Endothelial cell of umbilical vein (primary cell): ENCODE results near the gene PXMP4. TPM values are rescaled to one million over a fixed set of nuclear protein-coding genes. Genes with fewer than 3 reads are reported as not detected.

Experiments
- BruUV-seq: library from RNA; stranded (reverse); fragments of 400-500 nt; replicated peaks from 2 replicates; lab custom pipeline; 2021; lab: Mats Ljungman, UMichigan
- CTCF ChIA-PET: fragments of 300-600, 350-600 bp; sonication (Branson Sonifier 250); formaldehyde crosslinking; loops from one replicate; lab custom pipeline; 2021; ENCODE audit warnings: antibody characterized with exemption, inconsistent platforms; lab: Charles Lee
- POLR2A ChIA-PET: fragments of 300-600, 350-600 bp; sonication (Branson Sonifier 250); formaldehyde crosslinking; loops from one replicate; lab custom pipeline; 2021; ENCODE audit warnings: antibody characterized with exemption, inconsistent platforms; lab: Charles Lee
- DNase-seq: peaks from one replicate; pipeline ENCODE4 v3.0.0-alpha.2; 2011; ENCODE audit warnings: low read depth, low spot score
- FAIRE-seq: peaks from 2 replicates; lab custom pipeline; 2011; peaks lifted over from hg19 to GRCh38; lab: Jason Lieb, UNC
- H2AFZ ChIP-seq: 2 replicates; pipeline ENCODE4 v1.6.0; 2012; ENCODE audit warnings: low read depth, low read length, control low read depth, inconsistent platforms
- H3K27ac ChIP-seq: 2 replicates; pipeline ENCODE4 v1.5.1; 2011; ENCODE audit warnings: low read depth, mild to moderate bottlenecking, control low read depth, low read length, moderate library complexity; ENCODE audit not compliant: insufficient read depth
- H3K27me3 ChIP-seq, 2 experiments: 2 replicates each; pipeline versions ENCODE4 v1.6.0 to v1.6.1; 2011; ENCODE audit warnings: low read length in 2 of 2, mixed read lengths in 1 of 2; ENCODE audit not compliant: control insufficient read depth in 2 of 2, insufficient read depth in 2 of 2
- H3K36me3 ChIP-seq, 2 experiments: 2 replicates in 1 of 2; 3 replicates in 1 of 2; pipeline ENCODE4 v1.5.1; 2011; ENCODE audit warnings: low read length in 2 of 2, mild to moderate bottlenecking in 1 of 2, moderate library complexity in 1 of 2; ENCODE audit not compliant: control insufficient read depth in 2 of 2, insufficient read depth in 2 of 2; ENCODE audit errors: extremely low read depth in 1 of 2
- H3K4me1 ChIP-seq: 3 replicates; pipeline ENCODE4 v1.5.1; 2011; ENCODE audit warnings: mild to moderate bottlenecking, low read length; ENCODE audit not compliant: control insufficient read depth, insufficient read depth; ENCODE audit errors: extremely low read depth
- H3K4me2 ChIP-seq: 2 replicates; pipeline ENCODE4 v1.6.1; 2011; ENCODE audit warnings: low read length, control low read depth, mixed read lengths; ENCODE audit not compliant: insufficient read depth
- H3K4me3 ChIP-seq, 3 experiments: fragments of 200-600 bp in 1 of 3; sonication (generic), shearing (Covaris generic) in 1 of 3; replicated peaks in 1 of 3; 2 replicates each; pipeline ENCODE4 v1.5.1; 2011 to 2016; ENCODE audit warnings: control low read depth in 3 of 3, low read length in 3 of 3, mild to moderate bottlenecking in 2 of 3, inconsistent platforms in 1 of 3, low read depth in 1 of 3, moderate library complexity in 1 of 3; ENCODE audit not compliant: insufficient read depth in 1 of 3
- H3K79me2 ChIP-seq: 2 replicates; pipeline ENCODE4 v1.6.0; 2012; ENCODE audit warnings: low read length, inconsistent platforms; ENCODE audit not compliant: control insufficient read depth, insufficient read depth
- H3K9ac ChIP-seq: replicated peaks from 2 replicates; pipeline ENCODE3; 2011; ENCODE audit warnings: low read length, control low read depth; ENCODE audit not compliant: insufficient read depth; ENCODE audit errors: extremely low read depth
- H3K9me1 ChIP-seq: replicated peaks from 3 replicates; pipeline ENCODE4 v1.6.0; 2011; ENCODE audit warnings: mild to moderate bottlenecking, low read length; ENCODE audit not compliant: control insufficient read depth, insufficient read depth; ENCODE audit errors: extremely low read depth
- H3K9me3 ChIP-seq: replicated peaks from 2 replicates; pipeline ENCODE4 v1.5.1; 2012; ENCODE audit warnings: low read length, inconsistent platforms; ENCODE audit not compliant: control insufficient read depth, insufficient read depth
- H4K20me1 ChIP-seq: replicated peaks from 2 replicates; pipeline ENCODE3; 2011; ENCODE audit warnings: mild to moderate bottlenecking, low read length; ENCODE audit not compliant: control insufficient read depth, insufficient read depth; ENCODE audit errors: extremely low read depth
- EZH2 ChIP-seq: IDR thresholded peaks from 2 replicates; pipeline ENCODE4 v1.6.1; 2012; ENCODE audit warnings: borderline replicate concordance, low read depth, mild to moderate bottlenecking, moderate library complexity, low read length, inconsistent platforms; ENCODE audit not compliant: severe bottlenecking
- GATA2 ChIP-seq: IDR thresholded peaks from 2 replicates; pipeline ENCODE4 v1.7.0; 2011; ENCODE audit warnings: low read depth, mild to moderate bottlenecking, moderate library complexity, mixed read lengths, low read length; ENCODE audit not compliant: insufficient read length, insufficient read depth
- JUN ChIP-seq: IDR thresholded peaks from 2 replicates; pipeline ENCODE4 v1.6.1; 2011; ENCODE audit warnings: borderline replicate concordance, low read depth; ENCODE audit not compliant: insufficient read length, insufficient read depth
- MAX ChIP-seq: IDR thresholded peaks from 2 replicates; pipeline ENCODE4 v1.6.1; 2011; ENCODE audit not compliant: insufficient read depth, insufficient read length
- MYC ChIP-seq: IDR thresholded peaks from one replicate; pipeline ENCODE4 v1.6.1; 2011; ENCODE audit warnings: mild to moderate bottlenecking, low read depth, low read length
- POLR2AphosphoS5 ChIP-seq: IDR thresholded peaks from 2 replicates; pipeline ENCODE4 v1.6.1; 2012; ENCODE audit warnings: low read depth, mild to moderate bottlenecking, control low read depth, low read length, moderate library complexity; ENCODE audit not compliant: insufficient read depth
- dilution Hi-C: fragments of 300-500 bp; cut with MboI; formaldehyde crosslinking; loops from one replicate; pipeline ENCODE4 v1.15.0; 2019; ENCODE audit warnings: low sequenced_read_pairs; ENCODE audit not compliant: extremely low pct_ligation_motif_present
- intact Hi-C: fragments of 100-400 bp; cut with micrococcal nuclease; formaldehyde crosslinking; loops from one replicate; pipeline ENCODE4 v1.10.0; 2022
- polyA plus RNA-seq, 4 experiments: library from polyadenylated mRNA; depleted of rRNA in 3 of 4; stranded (reverse) in 3 of 4; unstranded in 1 of 4; fragments of >200 nt; gene quantifications; 2 replicates each; pipeline versions ENCODE4 v1.2.1 to v1.2.3, GENCODE V29; 2011 to 2012; ENCODE audit warnings: missing spikeins in 1 of 4
- total RNA-seq: library from RNA; stranded (reverse); gene quantifications from 2 replicates; pipeline ENCODE4 v1.2.3, GENCODE V29; 2021
- TF ChIP-seq, protein P1 (sequence below), 2 donors: IDR thresholded peaks; 1 replicate in 1 of 2; 2 replicates in 1 of 2; pipeline ENCODE4 v1.5.1; 2011; ENCODE audit warnings: low read length in 2 of 2, mild to moderate bottlenecking in 2 of 2, moderate library complexity in 2 of 2, control low read depth in 1 of 2, inconsistent platforms in 1 of 2, low read depth in 1 of 2; ENCODE audit not compliant: insufficient read depth in 1 of 2; ENCODE audit errors: extremely low read depth in 1 of 2

PXMP4 gene
- total and polyA plus RNA-seq, 2 donors (not counting 3 experiments of a cell fraction or from before 2014, with no cell fraction given), result 6.9 to 8.5 TPM

- no peaks in the 10 kb centered on the region for H3K27me3 ChIP-seq
- dilution Hi-C loops (no loop called here), intact Hi-C loops (no loop called here)
- H2AFZ ChIP-seq, result no peak overlapping the region
- no peaks in the 10 kb centered on the region for H4K20me1 ChIP-seq
- H3K9me3 ChIP-seq, result no peaks in the 10 kb centered on the region
- peaks cover 0 to 2% of the 10 kb centered on the region in 2 experiments for H3K36me3 ChIP-seq
- peaks cover 19% of the 10 kb centered on the region for H3K4me1 ChIP-seq
- no peak overlapping the region for H3K4me2 ChIP-seq
- no peak for TF ChIP-seq POLR2AphosphoS5
- TF ChIP-seq GATA2, result no peak
- no peak for TF ChIP-seq MAX
- no peak for TF ChIP-seq EZH2
- no peak for TF ChIP-seq JUN
- TF ChIP-seq, protein P1, sequence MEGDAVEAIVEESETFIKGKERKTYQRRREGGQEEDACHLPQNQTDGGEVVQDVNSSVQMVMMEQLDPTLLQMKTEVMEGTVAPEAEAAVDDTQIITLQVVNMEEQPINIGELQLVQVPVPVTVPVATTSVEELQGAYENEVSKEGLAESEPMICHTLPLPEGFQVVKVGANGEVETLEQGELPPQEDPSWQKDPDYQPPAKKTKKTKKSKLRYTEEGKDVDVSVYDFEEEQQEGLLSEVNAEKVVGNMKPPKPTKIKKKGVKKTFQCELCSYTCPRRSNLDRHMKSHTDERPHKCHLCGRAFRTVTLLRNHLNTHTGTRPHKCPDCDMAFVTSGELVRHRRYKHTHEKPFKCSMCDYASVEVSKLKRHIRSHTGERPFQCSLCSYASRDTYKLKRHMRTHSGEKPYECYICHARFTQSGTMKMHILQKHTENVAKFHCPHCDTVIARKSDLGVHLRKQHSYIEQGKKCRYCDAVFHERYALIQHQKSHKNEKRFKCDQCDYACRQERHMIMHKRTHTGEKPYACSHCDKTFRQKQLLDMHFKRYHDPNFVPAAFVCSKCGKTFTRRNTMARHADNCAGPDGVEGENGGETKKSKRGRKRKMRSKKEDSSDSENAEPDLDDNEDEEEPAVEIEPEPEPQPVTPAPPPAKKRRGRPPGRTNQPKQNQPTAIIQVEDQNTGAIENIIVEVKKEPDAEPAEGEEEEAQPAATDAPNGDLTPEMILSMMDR (IDR thresholded peaks at IDR 0.05; ENCODE audit: extremely low read depth in 1 of 2, insufficient read depth in 1 of 2, low read depth in 1 of 2, low read length in 2 of 2), result no peak
- no peak for TF ChIP-seq MYC
- H3K79me2 ChIP-seq, result no peaks in the 10 kb centered on the region
- ChIA-PET POLR2A (no interaction called here), CTCF (interaction anchor here (0.6 to 1.4 kb wide), 3 partner anchors 59 to 216 kb away, joined by 3 to 5 read pairs (median 4); partner anchors contain the start of gene ZNF341)
- H3K9me1 ChIP-seq, result no peaks in the 10 kb centered on the region
- no TSS peak for BruUV-seq
- no peak overlapping the region for H3K27ac ChIP-seq
- DNase-seq (no peak), FAIRE-seq (no peak)
- no peak overlapping the region for H3K9ac ChIP-seq
- no peak overlapping the region for H3K4me3 ChIP-seq
These were observed 47.0 kb downstream of the PXMP4 start for GRCh38 chr20:33673114-33673409.
